WI38 (cell line): ENCODE measurements around the gene CD164L2.

Experiments
- H3K4me3 ChIP-seq: 2 replicates; pipeline ENCODE4 v1.5.1; 2011; ENCODE audit warnings: low read depth, mild to moderate bottlenecking, control low read depth, low read length
- CTCF ChIP-seq: IDR thresholded peaks from 2 replicates; pipeline ENCODE4 v1.5.1; 2012; ENCODE audit warnings: low read depth, mild to moderate bottlenecking, control low read depth, low read length

The CD164L2 gene

GRCh38 chr1:27380766-27381733, 2.1 kb downstream of the CD164L2 start:
- TF ChIP-seq CTCF = no peak
- H3K4me3 ChIP-seq = no peak overlapping the region

- TF ChIP-seq CTCF = no peak
These were observed 2.9 kb downstream of the CD164L2 start for GRCh38 chr1:27380224-27380623.

GRCh38 chr1:27379564-27380122, 3.5 kb downstream of the CD164L2 start:
- no peak for TF ChIP-seq CTCF
- no peak overlapping the region for H3K4me3 ChIP-seq

More at GRCh38 chr1:27380224-27380623, 2.9 kb downstream of the CD164L2 start:
- H3K4me3 ChIP-seq = no peak overlapping the region

- no peak for TF ChIP-seq CTCF
- no peak overlapping the region for H3K4me3 ChIP-seq
These were observed 5.2 kb downstream of the CD164L2 start for GRCh38 chr1:27377760-27378495.

DNA sequence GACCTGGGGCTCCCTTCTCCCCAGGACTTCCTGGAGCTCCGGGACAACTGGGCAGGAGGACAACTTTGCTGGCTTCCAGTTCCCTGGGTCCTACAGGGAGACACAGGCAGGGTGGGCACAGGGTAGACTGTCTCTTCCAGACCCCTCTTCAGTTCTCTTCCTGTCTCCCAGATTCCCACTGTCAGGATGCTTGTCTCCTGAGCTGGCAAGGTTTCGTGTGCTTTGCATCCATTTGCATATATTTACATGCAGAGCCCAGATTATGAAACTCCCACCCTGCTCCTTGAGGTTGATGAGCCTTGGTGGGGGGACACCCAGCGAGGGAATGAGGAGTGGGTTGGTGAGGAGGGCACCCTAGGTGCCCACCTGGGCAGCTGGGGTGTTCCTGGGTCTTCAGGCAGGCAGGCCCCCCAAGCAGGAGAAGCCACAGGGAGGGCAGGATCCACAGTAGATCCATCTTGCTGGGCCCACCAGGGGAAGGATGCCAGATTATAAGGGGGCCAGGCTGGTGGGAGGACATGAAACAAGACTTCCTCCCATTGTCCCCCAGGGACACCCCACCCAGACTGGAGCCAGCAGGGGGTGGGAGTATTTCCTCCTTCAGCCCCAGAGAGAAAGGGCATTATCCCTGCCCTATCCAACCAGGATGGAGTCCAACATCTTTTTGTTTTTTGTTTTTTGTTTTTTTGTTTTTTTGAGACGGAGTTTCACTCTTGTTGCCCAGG, 8.6 kb downstream of the CD164L2 start, which contains the start of gene FCN3:
FCN3 (minus strand) TSS at position 463 of the 725 bp plus-strand sequence; CDS start at position 457, 6 bp downstream.
- TF ChIP-seq CTCF = no peak
- no peak within 1 kb of the TSS for H3K4me3 ChIP-seq

- no peak overlapping the region for H3K4me3 ChIP-seq
- 0 out of 2 replicates have a peak, but pooled peaks have one; percentile 18 for TF ChIP-seq CTCF
These were observed 10.1 kb downstream of the CD164L2 start for GRCh38 chr1:27372808-27373690.
